HG03469 (cell line): ENCODE measurements around the gene SLC16A9.

Experiments
- ATAC-seq: cut with Tn5 transposase; IDR thresholded peaks from one replicate; pipeline ENCODE4 v1.9.1; 2021; ENCODE audit warnings: mild to moderate bottlenecking, moderate library complexity, moderate number of reproducible peaks; ENCODE audit not compliant: unreplicated experiment

Gene SLC16A9

GRCh38 chr10:59719374-59719773 lies 9.7 kb upstream of the SLC16A9 start:
- ATAC-seq, result no peak

DNA sequence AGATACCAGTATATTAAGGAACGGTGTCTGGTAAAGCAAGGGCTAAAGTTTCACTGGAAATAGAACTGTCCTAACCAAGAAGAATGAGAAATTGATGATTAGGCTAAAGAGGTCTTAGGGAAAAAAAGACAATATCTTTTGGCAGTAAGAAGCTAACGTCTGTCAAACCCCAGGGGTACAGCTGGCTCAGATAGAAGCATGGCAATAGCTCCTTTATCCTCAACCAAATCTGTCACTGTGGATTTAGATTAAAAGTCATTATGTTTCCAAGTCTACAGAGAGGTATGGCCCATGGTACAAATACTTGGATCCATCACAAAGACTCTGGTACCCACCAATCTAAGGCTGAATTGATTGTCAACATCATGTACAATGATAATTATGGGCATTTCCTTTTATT lies 8.6 kb upstream of the SLC16A9 start:
- ATAC-seq, result no peak

DNA sequence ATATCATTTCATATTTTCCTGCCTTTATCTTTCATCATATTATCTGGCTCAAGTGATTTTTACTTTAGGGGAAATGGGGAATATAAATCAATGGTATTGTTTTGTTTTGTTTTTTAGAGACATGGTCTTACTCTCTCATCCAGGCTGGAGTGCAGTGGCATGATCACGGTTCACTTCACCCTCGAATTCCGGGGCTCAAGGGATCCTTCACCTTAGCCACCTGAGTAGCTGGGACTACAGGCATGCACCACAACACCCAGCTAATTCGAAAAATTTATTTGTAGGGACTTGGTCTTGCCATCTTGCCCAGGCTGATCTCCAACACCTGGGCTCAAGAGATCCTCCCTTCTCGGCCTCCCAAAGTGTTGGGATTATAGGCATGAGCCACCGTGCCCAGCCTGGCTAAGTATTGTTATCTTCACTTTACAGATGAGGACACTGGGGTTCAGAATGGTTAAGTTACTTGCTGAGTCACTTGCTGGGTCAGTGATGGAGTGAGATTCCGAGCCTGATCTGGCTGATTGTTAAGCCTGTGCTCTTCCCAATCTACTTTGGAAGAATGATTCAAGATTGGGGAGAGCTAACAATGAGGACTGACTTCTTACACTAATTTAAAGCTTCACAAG lies 3.7 kb upstream of the SLC16A9 start:
- no peak for ATAC-seq

DNA sequence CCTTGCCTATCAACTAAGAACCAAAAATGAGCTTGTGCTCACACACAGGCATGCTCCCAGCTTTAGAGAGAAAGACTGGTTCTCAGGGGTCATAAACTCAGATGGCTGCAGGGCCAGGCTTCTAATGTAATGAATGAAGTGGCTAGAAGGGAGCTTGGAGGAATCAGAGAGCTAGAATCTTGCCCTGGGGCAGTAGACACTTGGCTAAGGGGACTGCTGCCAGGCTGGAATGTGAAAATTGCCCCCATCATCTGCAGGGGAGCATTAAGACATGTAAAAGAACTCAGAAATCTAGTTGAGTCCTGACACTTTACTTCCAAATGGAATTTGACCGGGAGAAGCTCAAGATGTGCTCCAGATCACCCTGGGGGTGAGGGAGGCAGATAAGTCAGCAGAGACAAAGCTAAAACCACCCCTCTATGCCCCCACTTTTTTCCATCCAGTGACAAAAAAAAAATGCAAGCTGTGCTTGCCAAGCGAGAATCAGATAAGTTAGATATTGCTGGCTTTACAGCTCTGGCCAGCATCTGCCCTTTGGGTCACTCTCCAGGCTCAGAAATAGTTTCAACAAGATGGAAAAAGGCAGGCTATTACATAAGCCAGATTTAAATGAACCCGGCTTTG lies 2.3 kb upstream of the SLC16A9 start:
- ATAC-seq, result no peak

GRCh38 chr10:59708816-59709394 lies 745 bp downstream of the SLC16A9 start:
- ATAC-seq, result no peak

DNA sequence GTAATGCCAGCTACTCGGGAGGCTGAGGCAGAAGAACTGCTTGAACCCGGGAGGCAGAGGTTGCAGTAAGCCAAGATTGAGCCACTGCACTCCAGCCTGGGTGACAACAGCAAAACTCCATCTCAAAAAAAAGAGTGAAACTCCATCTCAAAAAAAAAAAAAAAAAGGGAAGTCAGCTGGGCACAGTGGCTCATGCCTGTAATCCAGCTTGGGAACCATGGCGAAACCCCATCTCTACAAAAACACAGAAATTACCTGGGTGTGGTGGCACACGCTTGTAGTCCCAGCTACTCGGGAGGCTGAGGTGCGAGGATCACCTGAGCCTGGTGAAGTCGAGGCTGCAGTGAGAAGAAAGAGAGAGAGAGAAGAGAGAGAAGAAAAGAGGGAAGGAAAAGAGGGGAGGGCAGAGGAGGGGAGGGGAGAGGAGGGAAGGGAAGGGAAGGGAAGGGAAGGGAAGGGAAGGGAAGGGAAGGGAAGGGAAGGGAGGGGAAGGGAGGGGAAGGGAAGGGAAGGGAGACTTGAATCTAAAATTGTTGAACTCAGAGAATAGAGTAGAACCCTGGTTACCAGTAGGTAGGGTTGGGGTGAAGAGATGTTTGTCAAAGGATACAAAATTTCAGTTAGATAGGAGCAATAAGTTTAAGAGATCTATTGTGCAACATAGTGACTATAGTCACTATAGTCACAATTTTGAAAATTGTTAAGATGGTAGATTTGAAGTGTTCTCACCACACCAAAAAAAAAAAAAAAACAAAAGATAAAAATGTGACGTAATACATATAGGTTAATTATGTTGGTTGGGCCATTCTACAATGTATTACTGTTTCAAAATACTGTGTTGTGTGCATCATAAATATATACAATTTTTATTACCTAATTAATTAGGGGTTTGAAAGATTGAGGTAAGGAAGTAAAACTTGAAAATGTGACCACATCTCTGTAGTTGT lies 2.5 kb downstream of the SLC16A9 start:
- no peak for ATAC-seq

DNA sequence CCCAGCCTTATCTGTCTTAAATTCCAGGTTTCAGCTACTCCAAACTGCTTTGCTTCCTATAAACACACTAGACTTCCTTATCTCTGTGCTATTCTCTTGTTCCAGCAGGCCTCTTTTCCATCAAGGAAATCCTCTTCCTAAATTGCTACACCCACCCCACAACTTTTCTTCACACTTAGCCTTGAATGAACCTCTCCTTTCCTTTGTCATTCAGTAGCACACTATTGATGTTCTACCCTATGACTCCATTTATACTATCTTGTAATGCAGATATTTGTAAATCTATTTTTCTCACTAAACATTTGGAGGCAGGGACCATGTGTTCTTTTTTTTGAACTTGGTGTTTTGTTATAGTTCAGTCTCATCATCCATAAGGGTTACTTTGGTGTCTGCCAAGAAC lies 3.7 kb downstream of the SLC16A9 start:
- no peak for ATAC-seq

- no peak for ATAC-seq
These were observed 5.0 kb downstream of the SLC16A9 start for GRCh38 chr10:59704630-59705029.

DNA sequence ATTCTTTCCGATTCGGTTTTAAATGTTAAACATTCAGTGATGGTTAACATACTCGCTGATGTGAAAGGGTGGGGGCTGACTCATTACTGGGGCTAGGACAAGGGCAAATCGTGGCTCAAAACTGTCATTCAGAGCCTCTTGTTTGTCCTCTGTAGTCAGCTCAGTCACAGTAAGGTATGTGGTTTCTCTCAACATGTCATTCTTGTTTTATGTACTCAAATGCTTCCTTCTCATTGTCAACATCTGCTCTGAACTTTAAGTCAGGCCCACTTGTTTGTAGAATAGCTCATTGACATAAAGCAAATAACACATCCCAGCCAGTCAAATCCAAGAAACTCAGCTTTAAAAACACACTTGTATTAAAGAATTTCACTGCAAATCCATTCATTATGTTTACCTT lies 7.3 kb downstream of the SLC16A9 start:
- no peak for ATAC-seq

DNA sequence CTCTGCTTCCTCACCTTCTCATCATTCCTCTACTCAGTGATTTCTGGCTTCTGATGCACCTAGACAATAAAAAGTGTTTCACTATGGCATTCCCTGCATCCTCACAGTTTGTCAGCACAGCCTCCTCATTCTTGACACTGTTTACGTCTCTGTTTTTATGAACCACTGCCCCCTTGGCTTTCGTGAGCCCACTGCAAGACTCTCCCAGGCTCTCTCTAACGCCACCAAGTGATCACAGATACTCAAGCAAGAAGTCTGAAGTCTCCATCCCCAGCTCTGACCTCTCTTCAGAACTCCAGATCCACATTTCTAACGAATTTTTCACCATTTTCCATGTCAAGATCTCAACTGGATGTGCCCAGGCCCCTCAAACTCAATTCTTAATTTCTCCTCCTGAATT lies 8.9 kb downstream of the SLC16A9 start:
- no peak for ATAC-seq

GRCh38 chr10:59698326-59698725 lies 11.3 kb downstream of the SLC16A9 start:
- ATAC-seq, result no peak

DNA sequence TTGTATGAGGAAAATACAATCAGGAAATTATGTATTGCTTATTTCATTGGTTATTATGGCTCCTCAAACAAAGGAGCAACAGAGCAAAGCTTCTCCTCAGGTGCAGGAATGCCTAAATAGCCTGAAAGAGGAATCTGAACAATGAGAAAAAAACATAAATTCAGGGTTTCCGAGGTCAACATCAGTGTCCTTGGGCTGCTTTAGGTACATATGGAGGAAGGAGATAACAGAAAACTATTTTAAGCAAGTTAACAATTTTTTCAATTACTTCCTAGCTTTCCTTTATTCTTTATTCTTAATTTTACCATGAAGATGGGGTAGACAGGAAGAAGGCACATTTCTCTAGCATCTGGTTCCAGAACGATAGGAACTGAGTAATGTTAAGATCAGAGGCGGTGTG lies 14.0 kb downstream of the SLC16A9 start:
- ATAC-seq, result no peak

DNA sequence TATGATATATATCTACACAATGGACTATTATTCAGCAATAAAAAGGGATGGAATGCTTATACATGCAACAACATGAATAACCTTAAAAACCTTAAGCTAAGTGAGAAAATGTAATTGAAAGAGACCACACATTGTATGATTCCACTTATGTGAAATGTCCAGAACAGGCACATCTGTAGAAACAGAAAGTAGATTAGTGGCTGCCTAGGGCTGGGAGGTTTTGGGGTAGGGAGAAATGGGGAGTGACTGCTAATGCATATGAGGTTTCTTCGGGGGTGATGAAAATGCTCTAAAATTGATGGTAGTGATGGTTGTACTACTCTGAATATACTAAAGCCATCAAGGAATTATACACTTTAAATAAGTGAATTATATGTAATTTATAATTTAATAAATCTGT lies 14.7 kb downstream of the SLC16A9 start:
- ATAC-seq, result no peak

- ATAC-seq, result no peak
These were observed 17.5 kb downstream of the SLC16A9 start for GRCh38 chr10:59692113-59692512.

- peak; percentile 42 for ATAC-seq
These were observed 20.7 kb downstream of the SLC16A9 start for GRCh38 chr10:59688921-59689351.

DNA sequence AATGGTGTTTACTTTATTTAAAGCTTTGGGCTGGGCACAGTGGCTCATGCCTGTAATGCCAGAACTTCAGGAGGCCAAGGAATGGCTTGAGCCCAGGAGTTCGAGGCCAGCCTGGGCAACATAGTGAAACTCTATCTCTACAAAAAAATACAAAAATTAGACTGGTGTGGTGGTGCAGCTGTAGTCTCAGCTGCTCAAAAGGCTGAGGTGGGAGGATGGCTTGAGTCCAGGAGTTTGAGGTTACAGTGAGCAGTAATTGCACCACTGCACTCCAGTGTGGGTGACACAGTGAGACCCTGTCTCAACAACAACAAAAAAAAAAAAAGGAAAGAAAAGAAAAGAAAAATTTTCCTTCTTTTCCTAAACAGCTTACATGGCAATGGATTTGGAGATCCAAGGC lies 22.0 kb downstream of the SLC16A9 start:
- ATAC-seq, result peak; percentile 41

GRCh38 chr10:59684006-59684405 lies 25.6 kb downstream of the SLC16A9 start:
- ATAC-seq, result no peak

DNA sequence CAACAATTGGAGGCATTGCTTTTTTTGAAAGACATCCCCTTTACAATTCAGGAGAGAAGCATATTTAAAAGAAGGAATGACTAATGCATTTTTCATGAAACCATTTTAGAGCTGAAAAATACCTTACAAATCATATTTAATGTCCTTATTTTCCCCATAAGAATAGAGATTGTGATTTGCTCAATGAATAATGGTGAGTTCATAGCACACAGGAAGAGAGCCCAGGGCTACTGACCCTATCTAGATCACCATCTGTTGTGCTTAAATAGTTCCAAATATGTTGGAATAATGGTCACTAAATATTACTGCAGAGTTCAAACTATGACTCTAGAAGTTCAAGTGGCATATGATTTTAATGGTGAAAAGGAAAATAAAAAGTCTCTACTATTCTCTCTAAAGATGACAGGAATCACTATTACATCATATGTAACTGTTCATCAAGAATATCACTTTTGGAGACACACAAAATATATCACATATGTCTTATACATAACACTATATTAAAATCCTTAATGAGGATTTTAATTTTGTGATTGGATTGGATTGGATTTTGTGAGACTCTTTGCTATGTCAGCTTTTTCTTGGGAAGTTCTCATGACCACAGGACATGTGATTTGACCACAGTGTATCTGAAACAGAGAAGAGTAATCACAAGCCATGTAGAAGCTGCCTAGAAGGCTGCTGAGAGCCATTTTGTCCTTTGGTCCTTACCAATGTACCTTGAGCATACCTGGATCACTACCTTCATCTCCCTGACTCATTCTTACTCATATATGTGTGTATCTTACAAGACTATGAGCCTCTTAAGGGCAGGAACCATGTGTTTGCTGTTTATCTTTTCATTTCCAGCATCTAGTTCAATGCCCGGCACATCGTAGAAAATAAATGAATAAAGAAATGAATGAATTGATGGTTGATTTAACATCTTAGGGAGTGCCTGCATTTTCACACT lies 26.4 kb downstream of the SLC16A9 start:
- no peak for ATAC-seq

DNA sequence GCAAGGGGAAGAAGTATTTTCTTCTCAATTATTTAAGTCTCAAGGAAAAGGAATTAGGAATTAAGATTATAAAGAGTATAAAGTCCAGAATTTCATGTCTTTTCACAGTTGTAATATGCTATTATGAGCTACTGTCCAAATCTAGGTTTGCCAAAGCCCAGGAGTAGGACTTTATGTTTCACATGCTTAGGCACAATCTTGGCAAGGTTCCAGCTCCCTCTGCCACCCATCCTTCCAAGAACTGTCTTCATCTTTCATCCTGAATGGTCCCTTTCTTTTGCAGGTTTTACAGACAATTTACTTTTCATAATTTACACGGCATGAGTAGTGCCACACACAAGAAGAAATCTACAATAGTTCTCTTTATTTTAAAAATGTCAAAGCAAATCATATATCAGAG lies 29.5 kb downstream of the SLC16A9 start:
- no peak for ATAC-seq

GRCh38 chr10:59678884-59679301 lies 30.8 kb downstream of the SLC16A9 start:
- peak; percentile 50 for ATAC-seq
